ENCODE results near the gene NPAS3.
A peak's percentile ranks its signal among the peaks of the same experiment; 100 is the strongest.

The NPAS3 gene

GRCh38 chr14:33454022-33454595, 515.4 kb downstream of the NPAS3 start:
- DNase-seq = no peak

- DNase-seq = no peak
Observed at GRCh38 chr14:33454707-33455106, 516.0 kb downstream of the NPAS3 start.

- no peak for DNase-seq
Observed at GRCh38 chr14:33455654-33456345, 517.1 kb downstream of the NPAS3 start.

- DNase-seq = no peak
Observed at GRCh38 chr14:33457021-33457420, 518.3 kb downstream of the NPAS3 start.

GRCh38 chr14:33457617-33458016, 518.9 kb downstream of the NPAS3 start:
- DNase-seq = no peak

- no peak for DNase-seq
Observed at GRCh38 chr14:33460164-33460563, 521.5 kb downstream of the NPAS3 start.

- no peak for DNase-seq
Observed at GRCh38 chr14:33461036-33461435, 522.4 kb downstream of the NPAS3 start.

GRCh38 chr14:33463731-33464130, 525.1 kb downstream of the NPAS3 start:
- no peak for DNase-seq

- DNase-seq = no peak
Observed at GRCh38 chr14:33464254-33464962, 525.7 kb downstream of the NPAS3 start.

GRCh38 chr14:33465846-33466700, 527.4 kb downstream of the NPAS3 start:
- no peak for DNase-seq

- DNase-seq = no peak
Observed at GRCh38 chr14:33467971-33468370, 529.3 kb downstream of the NPAS3 start.

GRCh38 chr14:33469898-33470297, 531.2 kb downstream of the NPAS3 start:
- DNase-seq = no peak

GRCh38 chr14:33471776-33472175, 533.1 kb downstream of the NPAS3 start:
- DNase-seq = no peak

GRCh38 chr14:33475623-33476022, 536.9 kb downstream of the NPAS3 start:
- DNase-seq = peak; percentile 1

GRCh38 chr14:33477797-33478196, 539.1 kb downstream of the NPAS3 start:
- DNase-seq = no peak

- no peak for DNase-seq
Observed at GRCh38 chr14:33480071-33480886, 541.6 kb downstream of the NPAS3 start.

- no peak for DNase-seq
Observed at GRCh38 chr14:33480887-33481184, 542.2 kb downstream of the NPAS3 start.

GRCh38 chr14:33483110-33483509, 544.4 kb downstream of the NPAS3 start:
- no peak for DNase-seq

- DNase-seq = no peak
Observed at GRCh38 chr14:33483541-33483940, 544.9 kb downstream of the NPAS3 start.

GRCh38 chr14:33484264-33484663, 545.6 kb downstream of the NPAS3 start:
- DNase-seq = no peak

GRCh38 chr14:33486332-33486890, 547.7 kb downstream of the NPAS3 start:
- no peak for DNase-seq

- DNase-seq = no peak
Observed at GRCh38 chr14:33488582-33488981, 549.9 kb downstream of the NPAS3 start.
